Thoracic aorta (tissue), 2 donors: ENCODE data around the gene ID3. TPM values are rescaled to one million over a fixed set of nuclear protein-coding genes. Genes with fewer than 3 reads are reported as not detected.

Experiments used
- ATAC-seq: fragments of 150-250 bp; one replicate; pipeline ENCODE4 v1.8.0; 2017; ENCODE audit warnings: low read depth; ENCODE audit not compliant: insufficient number of reproducible peaks, low FRiP score
- DNase-seq: peaks from one replicate; pipeline ENCODE4 v3.0.0-alpha.2; 2020; ENCODE audit warnings: low spot score
- H3K27ac ChIP-seq, 2 donors: fragments of 200-600 bp; sonication (generic); 1 replicate in 1 of 2; 2 replicates in 1 of 2; pipeline ENCODE4 v1.5.1; 2016; ENCODE audit warnings: mild to moderate bottlenecking in 2 of 2, moderate library complexity in 2 of 2
- H3K27me3 ChIP-seq: fragments of 200-600 bp; sonication (generic); replicated peaks from 2 replicates; pipeline ENCODE4 v1.6.0; 2016; ENCODE audit warnings: mild to moderate bottlenecking; ENCODE audit not compliant: insufficient read depth
- H3K36me3 ChIP-seq: fragments of 200-600 bp; sonication (generic); one replicate; pipeline ENCODE4 v1.5.1; 2016
- H3K4me1 ChIP-seq, 2 donors: fragments of 200-600 bp; sonication (generic); 1 replicate in 1 of 2; 2 replicates in 1 of 2; pipeline versions ENCODE4 v1.5.1 to v1.6.0; 2016; ENCODE audit warnings: low read depth in 2 of 2, mild to moderate bottlenecking in 1 of 2; ENCODE audit not compliant: control insufficient read depth in 1 of 2
- H3K4me3 ChIP-seq: fragments of 200-600 bp; sonication (generic); 2 replicates; pipeline ENCODE4 v1.5.1; 2016; ENCODE audit warnings: mild to moderate bottlenecking
- H3K9me3 ChIP-seq: fragments of 200-600 bp; sonication (generic); 2 replicates; pipeline ENCODE4 v1.5.1; 2016
- total RNA-seq, 2 donors: library from RNA; depleted of rRNA; stranded (reverse); fragments of >200 nt; gene quantifications; one replicate each; pipeline versions ENCODE4 v1.1.0 to v1.2.3, GENCODE V29; 2016
- TF ChIP-seq, protein P1 (sequence below): fragments of 200-600 bp; sonication (generic); IDR thresholded peaks from one replicate; pipeline ENCODE4 v1.5.1; 2019; ENCODE audit warnings: antibody characterized with exemption

ID3 gene
- total RNA-seq, 2 donors from 2014 or later: 309 to 692 TPM

DNA sequence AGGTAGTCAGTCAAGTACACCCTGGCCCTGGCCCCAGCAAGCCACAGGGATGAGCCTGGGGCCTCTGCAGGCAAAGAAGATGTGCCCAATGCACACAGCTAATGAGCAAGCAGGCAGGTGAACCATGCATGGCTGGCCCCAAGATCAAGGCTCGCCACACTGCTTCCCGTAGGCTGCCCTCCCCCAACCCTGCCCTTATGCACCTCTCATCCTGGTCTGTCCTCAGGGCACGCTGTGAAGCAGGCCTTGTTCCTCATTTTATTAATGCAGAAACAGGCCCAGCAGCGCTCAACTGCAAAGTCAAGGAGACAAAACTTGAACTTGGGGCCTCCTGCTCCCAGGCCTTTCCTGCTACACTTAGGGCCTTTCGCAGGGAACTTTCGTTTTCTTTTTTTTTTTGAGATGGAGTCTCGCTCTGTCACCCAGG is 35.6 kb upstream of the ID3 start:
- Histone ChIP-seq H3K36me3 (no peaks in the 10 kb centered on the region), H3K4me1 (no peaks in the 10 kb centered on the region), H3K27me3 (no peaks in the 10 kb centered on the region), H3K27ac (no peak overlapping the region), H3K4me3 (no peak overlapping the region), H3K9me3 (no peaks in the 10 kb centered on the region)
- DNase-seq (no peak), ATAC-seq (no peak)
- TF ChIP-seq, protein P1, sequence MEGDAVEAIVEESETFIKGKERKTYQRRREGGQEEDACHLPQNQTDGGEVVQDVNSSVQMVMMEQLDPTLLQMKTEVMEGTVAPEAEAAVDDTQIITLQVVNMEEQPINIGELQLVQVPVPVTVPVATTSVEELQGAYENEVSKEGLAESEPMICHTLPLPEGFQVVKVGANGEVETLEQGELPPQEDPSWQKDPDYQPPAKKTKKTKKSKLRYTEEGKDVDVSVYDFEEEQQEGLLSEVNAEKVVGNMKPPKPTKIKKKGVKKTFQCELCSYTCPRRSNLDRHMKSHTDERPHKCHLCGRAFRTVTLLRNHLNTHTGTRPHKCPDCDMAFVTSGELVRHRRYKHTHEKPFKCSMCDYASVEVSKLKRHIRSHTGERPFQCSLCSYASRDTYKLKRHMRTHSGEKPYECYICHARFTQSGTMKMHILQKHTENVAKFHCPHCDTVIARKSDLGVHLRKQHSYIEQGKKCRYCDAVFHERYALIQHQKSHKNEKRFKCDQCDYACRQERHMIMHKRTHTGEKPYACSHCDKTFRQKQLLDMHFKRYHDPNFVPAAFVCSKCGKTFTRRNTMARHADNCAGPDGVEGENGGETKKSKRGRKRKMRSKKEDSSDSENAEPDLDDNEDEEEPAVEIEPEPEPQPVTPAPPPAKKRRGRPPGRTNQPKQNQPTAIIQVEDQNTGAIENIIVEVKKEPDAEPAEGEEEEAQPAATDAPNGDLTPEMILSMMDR: no peak

DNA sequence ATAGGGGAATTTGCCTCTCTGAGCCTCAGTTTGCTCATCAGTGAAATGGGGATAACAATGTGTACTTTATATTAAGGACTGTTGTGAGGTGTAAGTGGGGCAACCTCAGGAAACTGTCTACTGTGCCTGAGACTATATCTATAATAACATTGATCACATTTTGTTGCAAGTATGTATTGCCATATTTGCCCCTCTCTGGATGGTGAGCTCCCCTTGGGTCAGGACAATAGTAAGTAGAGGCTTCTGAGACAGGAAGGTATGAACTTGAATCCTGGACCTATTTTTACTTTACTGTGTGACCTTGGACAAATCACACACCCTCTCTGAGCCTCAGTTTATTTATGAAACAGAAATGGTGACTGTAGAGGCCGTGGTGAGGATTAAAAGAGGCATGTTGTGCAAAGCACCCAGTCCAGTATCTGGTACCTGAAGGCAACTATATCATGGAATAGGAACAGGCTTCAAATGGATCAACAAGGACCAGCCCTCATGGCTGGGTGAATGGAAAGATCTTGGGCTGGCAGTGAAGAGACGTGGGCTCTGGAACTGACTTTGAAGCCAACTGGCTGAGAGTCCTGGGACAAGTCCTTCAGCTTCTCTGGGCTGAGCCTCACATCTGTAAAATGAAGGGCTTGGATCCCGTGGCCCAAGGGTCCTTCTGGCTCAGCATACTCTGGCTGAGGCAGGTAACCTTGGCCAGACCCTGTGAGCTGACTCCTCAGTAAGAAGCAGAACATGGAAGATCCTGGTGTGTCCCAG is 35.0 kb upstream of the ID3 start:
- H3K27ac ChIP-seq: no peak overlapping the region

GRCh38 chr1:23593556-23594148 is 34.4 kb upstream of the ID3 start:
- Histone ChIP-seq H3K4me1 (no peaks in the 10 kb centered on the region), H3K9me3 (no peaks in the 10 kb centered on the region), H3K27me3 (no peaks in the 10 kb centered on the region), H3K4me3 (no peak overlapping the region), H3K27ac (no peak overlapping the region), H3K36me3 (no peaks in the 10 kb centered on the region)
- TF ChIP-seq, protein P1: no peak
- DNase-seq (no peak), ATAC-seq (no peak)

More for the DNA sequence above, 35.0 kb upstream of the ID3 start:
- ATAC-seq: no peak
- DNase-seq: no peak
- TF ChIP-seq, protein P1: no peak
- Histone ChIP-seq H3K4me3 (no peak overlapping the region), H3K27me3 (no peaks in the 10 kb centered on the region), H3K36me3 (no peaks in the 10 kb centered on the region), H3K4me1 (no peaks in the 10 kb centered on the region), H3K9me3 (no peaks in the 10 kb centered on the region)

GRCh38 chr1:23593042-23593521 is 33.8 kb upstream of the ID3 start:
- Histone ChIP-seq H3K9me3 (no peaks in the 10 kb centered on the region), H3K36me3 (no peaks in the 10 kb centered on the region), H3K27me3 (no peaks in the 10 kb centered on the region), H3K27ac (no peak overlapping the region), H3K4me1 (no peaks in the 10 kb centered on the region), H3K4me3 (no peak overlapping the region)
- TF ChIP-seq, protein P1: no peak
- DNase-seq: no peak
- ATAC-seq: no peak

GRCh38 chr1:23592209-23592892 is 33.0 kb upstream of the ID3 start:
- TF ChIP-seq, protein P1: no peak
- ATAC-seq: no peak
- no peak overlapping the region for H3K27ac ChIP-seq

More at GRCh38 chr1:23592209-23592892, 33.0 kb upstream of the ID3 start:
- H3K4me3 ChIP-seq: no peak overlapping the region
- no peaks in the 10 kb centered on the region for H3K9me3 ChIP-seq
- no peaks in the 10 kb centered on the region for H3K4me1 ChIP-seq
- H3K36me3 ChIP-seq: no peaks in the 10 kb centered on the region
- no peak for DNase-seq
- H3K27me3 ChIP-seq: no peaks in the 10 kb centered on the region
